Panc1 (cell line): ENCODE measurements around the gene DENND10. TPM values are rescaled to one million over a fixed set of nuclear protein-coding genes. Genes with fewer than 3 reads are reported as not detected.

Source experiments
- ATAC-seq: fragments of 200-7000 bp; cut with Tn5 transposase; 2 replicates; pipeline ENCODE4 v1.9.1; 2020; ENCODE audit warnings: mild to moderate bottlenecking, moderate library complexity
- BruUV-seq: library from RNA; stranded (reverse); fragments of 400-500 nt; replicated peaks from 2 replicates; lab custom pipeline; 2021; lab: Mats Ljungman, UMichigan
- CTCF ChIA-PET: fragments of 300-600 bp; sonication (Branson Sonifier 250); formaldehyde crosslinking; loops from one replicate; lab custom pipeline; 2022; ENCODE audit warnings: antibody characterized with exemption; lab: Charles Lee
- POLR2A ChIA-PET: fragments of 300-600 bp; sonication (Branson Sonifier 250); formaldehyde crosslinking; loops from one replicate; lab custom pipeline; 2022; ENCODE audit warnings: antibody characterized with exemption; lab: Charles Lee
- DNase-seq: peaks from one replicate; pipeline ENCODE4 v3.0.0-alpha.2; 2010; ENCODE audit warnings: low read depth, low spot score
- H3K27ac ChIP-seq: 2 replicates; pipeline ENCODE4 v1.5.1; 2011; ENCODE audit warnings: mild to moderate bottlenecking, low read length, inconsistent platforms
- H3K27me3 ChIP-seq: fragments of 200-500 bp; sonication (Bioruptor generic); 2 replicates; pipeline ENCODE4 v1.6.0; 2014; ENCODE audit warnings: low read length, inconsistent platforms; ENCODE audit not compliant: control insufficient read depth, insufficient read depth
- H3K36me3 ChIP-seq: fragments of 200-500 bp; sonication (Bioruptor generic); 2 replicates; pipeline ENCODE4 v1.5.1; 2014; ENCODE audit warnings: inconsistent platforms, mild to moderate bottlenecking, low read length, moderate library complexity; ENCODE audit not compliant: control insufficient read depth, insufficient read depth
- H3K4me1 ChIP-seq: 2 replicates; pipeline ENCODE4 v1.5.1; 2011; ENCODE audit warnings: inconsistent platforms, mild to moderate bottlenecking, low read length, moderate library complexity; ENCODE audit not compliant: control insufficient read depth, insufficient read depth
- H3K4me3 ChIP-seq, 2 experiments: 2 replicates each; pipeline ENCODE4 v1.5.1; 2011 to 2012; ENCODE audit warnings: low read depth in 2 of 2, low read length in 2 of 2, mild to moderate bottlenecking in 2 of 2, inconsistent platforms in 1 of 2, moderate library complexity in 1 of 2
- H3K9me3 ChIP-seq: fragments of 200-500 bp; sonication (Bioruptor generic); 2 replicates; pipeline ENCODE4 v1.5.1; 2014; ENCODE audit warnings: low read depth, mild to moderate bottlenecking, inconsistent platforms, low read length, moderate library complexity; ENCODE audit not compliant: control insufficient read depth, insufficient read depth
- CTCF ChIP-seq: fragments of 450-650 bp; IDR thresholded peaks from 2 replicates; pipeline ENCODE4 v1.5.1; 2017; ENCODE audit warnings: mild to moderate bottlenecking
- POLR2AphosphoS5 ChIP-seq: IDR thresholded peaks from 2 replicates; pipeline ENCODE4 v1.6.1; 2012; ENCODE audit warnings: mild to moderate bottlenecking, low read depth, low read length, moderate library complexity
- REST ChIP-seq, 2 experiments: IDR thresholded peaks; 2 replicates each; pipeline ENCODE4 v1.6.1; 2011 to 2012; ENCODE audit warnings: low read depth in 2 of 2, control low read depth in 1 of 2, low read length in 1 of 2, mild to moderate bottlenecking in 1 of 2, moderate library complexity in 1 of 2; ENCODE audit not compliant: insufficient read depth in 1 of 2
- SIN3A ChIP-seq: IDR thresholded peaks from 2 replicates; pipeline ENCODE4 v1.6.1; 2012; ENCODE audit warnings: low read depth, mild to moderate bottlenecking, low read length, moderate library complexity, borderline replicate concordance; ENCODE audit not compliant: insufficient read depth
- TCF7L2 ChIP-seq: IDR thresholded peaks from 2 replicates; pipeline ENCODE4 v1.6.1; 2011; ENCODE audit warnings: mild to moderate bottlenecking, low read depth, low read length, inconsistent platforms
- in situ Hi-C: cut with HindIII; loops from 2 replicates; pipeline ENCODE4 v1.10.0; 2016; ENCODE audit warnings: low sequenced_read_pairs, low pct_unique_long_range_greater_than_20kb
- intact Hi-C: fragments of 100-400 bp; cut with micrococcal nuclease; formaldehyde crosslinking; loops from one replicate; pipeline ENCODE4 v1.10.0; 2022; ENCODE audit not compliant: unreplicated experiment
- total RNA-seq: library from RNA; stranded (reverse); gene quantifications from one replicate; pipeline ENCODE4 v1.2.1, GENCODE V29; 2021; ENCODE audit not compliant: unreplicated experiment

DENND10 gene
- total RNA-seq, 1 experiment from 2014 or later = 72.8 TPM

GRCh38 chr10:119153041-119153440 lies 49.1 kb downstream of the DENND10 start:
- ChIA-PET POLR2A (interaction anchor here (0.7 kb wide), 1 partner anchor 76 kb away, joined by 3 read pairs; no protein-coding TSS in a partner anchor), CTCF (no interaction called here)
- no peaks in the 10 kb centered on the region for H3K4me1 ChIP-seq
- BruUV-seq = no TSS peak
- ATAC-seq (no peak), DNase-seq (no peak)
- no peaks in the 10 kb centered on the region for H3K27me3 ChIP-seq
- in situ Hi-C loops = no loop called here
- peaks cover 17% of the 10 kb centered on the region for H3K36me3 ChIP-seq
- intact Hi-C loops = no loop called here
- no peaks in the 10 kb centered on the region for H3K9me3 ChIP-seq
- no peak overlapping the region for H3K4me3 ChIP-seq
- TF ChIP-seq TCF7L2 (no peak), CTCF (no peak), REST (IDR thresholded peaks at IDR 0.05; ENCODE audit: insufficient read depth in 1 of 2, low read depth in 2 of 2, low read length in 1 of 2) (no peak)
- no peak overlapping the region for H3K27ac ChIP-seq

GRCh38 chr10:119153661-119154060 lies 49.7 kb downstream of the DENND10 start:
- CTCF ChIA-PET = no interaction called here
- TF ChIP-seq POLR2AphosphoS5 = no peak
- no peak for TF ChIP-seq TCF7L2
- TF ChIP-seq CTCF = no peak
- no peak for TF ChIP-seq SIN3A
- no peak for TF ChIP-seq REST (IDR thresholded peaks at IDR 0.05; ENCODE audit: insufficient read depth in 1 of 2, low read depth in 2 of 2, low read length in 1 of 2)
- ATAC-seq (no peak), DNase-seq (no peak)
- peaks cover 18% of the 10 kb centered on the region for H3K36me3 ChIP-seq
- H3K9me3 ChIP-seq = no peaks in the 10 kb centered on the region
- BruUV-seq = no TSS peak
- H3K27ac ChIP-seq = no peak overlapping the region
- in situ Hi-C loops = no loop called here
- intact Hi-C loops = no loop called here
- no peak overlapping the region for H3K4me3 ChIP-seq
- H3K4me1 ChIP-seq = no peaks in the 10 kb centered on the region
- no peaks in the 10 kb centered on the region for H3K27me3 ChIP-seq
- POLR2A ChIA-PET = no interaction called here
